Lung (tissue), 12 donors: Measurements from ENCODE around the gene FSHR. TPM values are rescaled to one million over a fixed set of nuclear protein-coding genes. Genes with fewer than 3 reads are reported as not detected.

Source experiments
- ATAC-seq: fragments of 200-7000 bp; cut with Tn5 transposase; one replicate; pipeline ENCODE4 v1.9.1; 2020; ENCODE audit warnings: moderate number of reproducible peaks; ENCODE audit not compliant: insufficient read depth, low FRiP score
- DNase-seq, 3 donors: peaks; one replicate each; pipeline ENCODE4 v3.0.0-alpha.2; 2013 to 2017
- H3K27ac ChIP-seq, 2 donors: one replicate each; pipeline ENCODE4 v1.5.1; 2013; ENCODE audit warnings: mild to moderate bottlenecking in 2 of 2, moderate library complexity in 2 of 2, control low read depth in 1 of 2, inconsistent platforms in 1 of 2, low read depth in 1 of 2, low read length in 1 of 2
- H3K27me3 ChIP-seq, 3 donors: one replicate each; pipeline ENCODE4 v1.5.1; 2013; ENCODE audit warnings: low read length in 2 of 3; ENCODE audit not compliant: control insufficient read depth in 3 of 3, insufficient read depth in 3 of 3
- H3K36me3 ChIP-seq, 4 donors: one replicate each; pipeline ENCODE4 v1.5.1; 2013; ENCODE audit warnings: low read length in 4 of 4, mild to moderate bottlenecking in 1 of 4, moderate library complexity in 1 of 4; ENCODE audit not compliant: control insufficient read depth in 4 of 4, insufficient read depth in 4 of 4
- H3K4me1 ChIP-seq, 5 donors: one replicate each; pipeline ENCODE4 v1.5.1; 2013; ENCODE audit warnings: low read length in 5 of 5, mild to moderate bottlenecking in 2 of 5, moderate library complexity in 1 of 5; ENCODE audit not compliant: control insufficient read depth in 5 of 5, insufficient read depth in 5 of 5
- H3K4me3 ChIP-seq: one replicate; pipeline ENCODE4 v1.5.1; 2013; ENCODE audit warnings: mild to moderate bottlenecking, control low read depth, moderate library complexity
- H3K9ac ChIP-seq, 2 donors: one replicate each; pipeline ENCODE4 v1.5.1; 2013; ENCODE audit warnings: low read length in 2 of 2, control low read depth in 1 of 2; ENCODE audit not compliant: insufficient read depth in 1 of 2
- H3K9me3 ChIP-seq, 4 donors: one replicate each; pipeline ENCODE4 v1.5.1; 2013; ENCODE audit warnings: low read length in 3 of 4, mild to moderate bottlenecking in 1 of 4, moderate library complexity in 1 of 4; ENCODE audit not compliant: control insufficient read depth in 4 of 4, insufficient read depth in 3 of 4
- WGBS, 2 donors: extraction: QIAGEN DNeasy Blood & Tissue Kit; methylation state at CpG; one replicate each; pipeline ENCODE4 v1.1.7; 2013; 5-methylcytosine and 5-hydroxymethylcytosine counted together
- polyA plus RNA-seq, 2 donors: library from polyadenylated mRNA; stranded (reverse); fragments of 200-250 nt; gene quantifications; one replicate each; pipeline ENCODE4 v1.2.1, GENCODE V29; 2013
- total RNA-seq, 2 donors: library from RNA; depleted of rRNA in 1 of 2; stranded (reverse); fragments of >200 nt in 1 of 2; gene quantifications; one replicate each; pipeline ENCODE4 v1.2.1, GENCODE V29; 2014 to 2021
- TF ChIP-seq, protein P1 (sequence below): IDR thresholded peaks from 2 replicates; pipeline ENCODE4 v1.5.1; 2012; ENCODE audit warnings: mild to moderate bottlenecking; ENCODE audit errors: control extremely low read depth, extremely low read depth
- donor health status: control.
- donor health status: control.
- donor health status: Bipolar disorder and iron deficiency.
- donor health status: healthy.
- donor health status: DM: yes; HTN: yes; CAD: no.

Gene FSHR
- total and polyA plus RNA-seq, 4 donors = not detected

GRCh38 chr2:48943436-48943835, 210.9 kb downstream of the FSHR start:
- Histone ChIP-seq H3K4me1 (peaks cover 0 to 9% (median 2%) of the 10 kb centered on the region in 5 donors), H3K4me3 (no peak overlapping the region), H3K9me3 (no peaks in the 10 kb centered on the region), H3K27ac (no peak overlapping the region), H3K36me3 (no peaks in the 10 kb centered on the region), H3K27me3 (no peaks in the 10 kb centered on the region), H3K9ac (no peak overlapping the region)
- 62 to 82% methylated on average over 3 of the region's 3 CpGs for WGBS, 2 donors
- ATAC-seq = no peak
- TF ChIP-seq, protein P1, sequence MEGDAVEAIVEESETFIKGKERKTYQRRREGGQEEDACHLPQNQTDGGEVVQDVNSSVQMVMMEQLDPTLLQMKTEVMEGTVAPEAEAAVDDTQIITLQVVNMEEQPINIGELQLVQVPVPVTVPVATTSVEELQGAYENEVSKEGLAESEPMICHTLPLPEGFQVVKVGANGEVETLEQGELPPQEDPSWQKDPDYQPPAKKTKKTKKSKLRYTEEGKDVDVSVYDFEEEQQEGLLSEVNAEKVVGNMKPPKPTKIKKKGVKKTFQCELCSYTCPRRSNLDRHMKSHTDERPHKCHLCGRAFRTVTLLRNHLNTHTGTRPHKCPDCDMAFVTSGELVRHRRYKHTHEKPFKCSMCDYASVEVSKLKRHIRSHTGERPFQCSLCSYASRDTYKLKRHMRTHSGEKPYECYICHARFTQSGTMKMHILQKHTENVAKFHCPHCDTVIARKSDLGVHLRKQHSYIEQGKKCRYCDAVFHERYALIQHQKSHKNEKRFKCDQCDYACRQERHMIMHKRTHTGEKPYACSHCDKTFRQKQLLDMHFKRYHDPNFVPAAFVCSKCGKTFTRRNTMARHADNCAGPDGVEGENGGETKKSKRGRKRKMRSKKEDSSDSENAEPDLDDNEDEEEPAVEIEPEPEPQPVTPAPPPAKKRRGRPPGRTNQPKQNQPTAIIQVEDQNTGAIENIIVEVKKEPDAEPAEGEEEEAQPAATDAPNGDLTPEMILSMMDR = no peak
- DNase-seq = peak in 2 of 3 donors; percentile 59 to 69

- DNase-seq (no peak), ATAC-seq (no peak)
- Histone ChIP-seq H3K4me1 (peaks cover 0 to 9% (median 2%) of the 10 kb centered on the region in 5 donors), H3K4me3 (no peak overlapping the region), H3K27me3 (no peaks in the 10 kb centered on the region), H3K36me3 (no peaks in the 10 kb centered on the region), H3K9me3 (no peaks in the 10 kb centered on the region), H3K9ac (no peak overlapping the region), H3K27ac (no peak overlapping the region)
- 50 to 87% methylated on average over 1 of the region's 1 CpG for WGBS, 2 donors
- TF ChIP-seq, protein P1 = no peak
Measured at GRCh38 chr2:48941908-48942307, 212.4 kb downstream of the FSHR start.

GRCh38 chr2:48941456-48941855, 212.9 kb downstream of the FSHR start:
- ATAC-seq (no peak), DNase-seq (no peak)
- H3K4me1 ChIP-seq = peaks cover 0 to 9% (median 2%) of the 10 kb centered on the region in 5 donors
- H3K4me3 ChIP-seq = no peak overlapping the region
- no peak overlapping the region for H3K27ac ChIP-seq
- no peaks in the 10 kb centered on the region for H3K9me3 ChIP-seq
- WGBS, 2 donors = 72 to 75% methylated on average over 3 of the region's 3 CpGs
- no peaks in the 10 kb centered on the region for H3K27me3 ChIP-seq
- no peaks in the 10 kb centered on the region for H3K36me3 ChIP-seq
- no peak overlapping the region for H3K9ac ChIP-seq
- TF ChIP-seq, protein P1 = no peak

GRCh38 chr2:48940606-48941005, 213.7 kb downstream of the FSHR start:
- no peak overlapping the region for H3K9ac ChIP-seq
- ATAC-seq = no peak
- no peaks in the 10 kb centered on the region for H3K27me3 ChIP-seq
- no peak overlapping the region for H3K4me3 ChIP-seq
- no peak overlapping the region for H3K27ac ChIP-seq
- TF ChIP-seq, protein P1 = no peak
- H3K36me3 ChIP-seq = no peaks in the 10 kb centered on the region
- no peaks in the 10 kb centered on the region for H3K9me3 ChIP-seq
- peak; percentile 57 to 82 (median 75) for DNase-seq
- peaks cover 0 to 9% (median 2%) of the 10 kb centered on the region in 5 donors for H3K4me1 ChIP-seq
- WGBS, 2 donors = 78 to 84% methylated on average over 3 of the region's 3 CpGs
